HFF-Myc (cell line): ENCODE data around the gene S100A3.
"Not testable (repeated sequence)": the region's sequence is repeated elsewhere in the genome, so short reads cannot be mapped to it uniquely, and the experiment has no call there.

Experiments used
- DNase-seq: peaks from one replicate; pipeline ENCODE4 v3.0.0-alpha.2; 2011; ENCODE audit warnings: low read depth; ENCODE audit errors: extremely low read depth
- H3K4me3 ChIP-seq: replicated peaks from 2 replicates; pipeline ENCODE4 v1.5.1; 2011; ENCODE audit warnings: low read depth, mild to moderate bottlenecking, control low read depth, low read length
- TF ChIP-seq, protein P1 (sequence below): IDR thresholded peaks from 2 replicates; pipeline ENCODE4 v1.5.1; 2012; ENCODE audit warnings: mild to moderate bottlenecking, low read depth, low read length, control low read depth; ENCODE audit errors: missing control alignments

Gene S100A3

DNA sequence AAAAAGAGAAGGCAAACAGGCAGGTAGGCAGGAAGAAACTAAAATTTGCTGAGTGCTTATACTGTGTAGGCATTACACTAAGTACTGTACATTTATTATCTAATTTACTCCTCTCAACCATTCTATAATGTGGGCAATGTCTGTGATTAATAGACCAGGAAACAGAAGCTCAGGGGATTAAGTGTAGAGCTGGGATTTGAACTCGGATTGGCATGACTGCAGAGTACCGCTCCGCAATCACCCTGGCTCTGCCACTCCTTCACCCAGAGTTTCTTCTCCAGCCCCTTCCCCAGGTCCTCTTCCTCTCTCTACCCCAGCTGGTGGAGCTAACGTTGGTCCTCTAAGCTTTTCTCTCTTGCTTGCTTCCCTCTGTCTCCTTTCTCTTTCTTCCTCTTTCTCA is 28.1 kb upstream of the S100A3 start:
- TF ChIP-seq, protein P1, sequence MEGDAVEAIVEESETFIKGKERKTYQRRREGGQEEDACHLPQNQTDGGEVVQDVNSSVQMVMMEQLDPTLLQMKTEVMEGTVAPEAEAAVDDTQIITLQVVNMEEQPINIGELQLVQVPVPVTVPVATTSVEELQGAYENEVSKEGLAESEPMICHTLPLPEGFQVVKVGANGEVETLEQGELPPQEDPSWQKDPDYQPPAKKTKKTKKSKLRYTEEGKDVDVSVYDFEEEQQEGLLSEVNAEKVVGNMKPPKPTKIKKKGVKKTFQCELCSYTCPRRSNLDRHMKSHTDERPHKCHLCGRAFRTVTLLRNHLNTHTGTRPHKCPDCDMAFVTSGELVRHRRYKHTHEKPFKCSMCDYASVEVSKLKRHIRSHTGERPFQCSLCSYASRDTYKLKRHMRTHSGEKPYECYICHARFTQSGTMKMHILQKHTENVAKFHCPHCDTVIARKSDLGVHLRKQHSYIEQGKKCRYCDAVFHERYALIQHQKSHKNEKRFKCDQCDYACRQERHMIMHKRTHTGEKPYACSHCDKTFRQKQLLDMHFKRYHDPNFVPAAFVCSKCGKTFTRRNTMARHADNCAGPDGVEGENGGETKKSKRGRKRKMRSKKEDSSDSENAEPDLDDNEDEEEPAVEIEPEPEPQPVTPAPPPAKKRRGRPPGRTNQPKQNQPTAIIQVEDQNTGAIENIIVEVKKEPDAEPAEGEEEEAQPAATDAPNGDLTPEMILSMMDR: no peak
- DNase-seq: no peak
- H3K4me3 ChIP-seq: no peak overlapping the region

DNA sequence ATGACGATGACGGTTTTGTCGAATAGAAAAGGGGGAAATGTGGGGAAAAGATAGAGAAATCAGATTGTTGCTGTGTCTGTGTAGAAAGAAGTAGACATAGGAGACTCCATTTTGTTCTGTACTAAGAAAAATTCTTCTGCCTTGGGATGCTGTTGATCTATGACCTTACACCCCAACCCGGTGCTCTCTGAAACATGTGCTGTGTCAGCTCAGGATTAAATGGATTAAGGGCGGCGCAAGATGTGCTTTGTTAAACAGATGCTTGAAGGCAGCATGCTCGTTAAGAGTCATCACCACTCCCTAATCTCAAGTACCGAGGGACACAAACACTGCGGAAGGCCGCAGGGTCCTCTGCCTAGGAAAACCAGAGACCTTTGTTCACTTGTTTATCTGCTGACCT is 26.4 kb upstream of the S100A3 start:
- DNase-seq, H3K4me3 ChIP-seq: not testable (repeated sequence)

DNA sequence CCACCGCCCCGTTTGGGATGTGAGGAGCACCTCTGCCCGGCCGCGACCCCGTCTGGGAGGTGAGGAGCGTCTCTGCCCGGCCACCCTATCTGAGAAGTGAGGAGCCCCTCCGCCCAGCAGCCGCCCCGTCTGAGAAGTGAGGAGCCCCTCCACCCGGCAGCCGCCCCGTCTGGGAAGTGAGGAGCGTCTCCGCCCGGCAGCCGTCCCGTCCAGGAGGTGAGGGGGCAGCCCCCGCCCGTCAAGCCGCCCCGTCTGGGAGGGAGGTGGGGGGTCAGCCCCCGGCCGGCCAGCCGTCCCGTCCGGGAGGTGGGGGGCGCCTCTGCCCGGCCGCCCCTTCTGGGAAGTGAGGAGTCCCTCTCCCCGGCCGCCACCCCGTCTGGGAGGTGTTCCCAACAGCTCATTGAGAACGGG is 26.0 kb upstream of the S100A3 start:
- not testable (repeated sequence) for H3K4me3 ChIP-seq, DNase-seq

DNA sequence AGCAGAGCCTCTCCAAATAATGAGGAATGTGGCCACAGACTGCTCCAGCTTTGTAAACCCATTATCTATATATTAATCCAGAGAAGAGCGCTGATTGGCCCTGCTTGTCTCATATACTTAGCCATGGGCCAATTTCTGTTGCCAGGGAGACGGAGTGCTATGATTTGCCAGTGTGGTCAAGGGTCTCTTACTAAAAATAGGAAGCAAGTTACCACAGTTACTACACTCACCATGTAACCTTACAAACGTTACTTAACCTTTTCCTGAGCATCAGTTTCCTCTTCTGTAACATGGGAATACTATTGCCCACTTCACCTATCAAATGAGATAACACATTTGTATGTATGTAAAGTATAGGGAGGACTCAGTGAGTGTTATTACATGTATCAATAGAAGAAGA is 24.3 kb upstream of the S100A3 start:
- no peak overlapping the region for H3K4me3 ChIP-seq
- DNase-seq: no peak
- TF ChIP-seq, protein P1: no peak

DNA sequence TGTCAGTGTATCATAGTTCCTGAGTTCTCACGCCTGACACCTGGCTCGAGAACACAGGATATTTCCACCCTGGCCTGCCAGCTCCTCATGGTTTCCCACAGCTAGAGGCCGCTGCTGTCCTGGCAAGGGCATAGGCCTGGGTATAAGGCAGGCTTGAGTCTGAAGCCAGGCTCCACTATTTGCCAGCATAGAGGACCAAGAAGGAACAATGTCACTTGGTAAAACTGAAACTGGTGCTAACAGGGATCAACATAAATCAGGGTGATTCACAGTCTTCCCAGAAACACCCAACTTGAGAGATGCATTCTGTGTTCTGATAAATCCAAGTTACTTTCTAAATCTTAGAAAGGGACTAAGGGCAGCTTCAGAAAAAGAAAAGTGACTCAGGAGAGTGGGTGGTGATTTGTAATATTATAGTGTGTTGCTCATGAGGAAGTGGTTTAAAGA is 23.5 kb upstream of the S100A3 start:
- DNase-seq: peak; percentile 68
- no peak overlapping the region for H3K4me3 ChIP-seq
- TF ChIP-seq, protein P1: peak; percentile 95

DNA sequence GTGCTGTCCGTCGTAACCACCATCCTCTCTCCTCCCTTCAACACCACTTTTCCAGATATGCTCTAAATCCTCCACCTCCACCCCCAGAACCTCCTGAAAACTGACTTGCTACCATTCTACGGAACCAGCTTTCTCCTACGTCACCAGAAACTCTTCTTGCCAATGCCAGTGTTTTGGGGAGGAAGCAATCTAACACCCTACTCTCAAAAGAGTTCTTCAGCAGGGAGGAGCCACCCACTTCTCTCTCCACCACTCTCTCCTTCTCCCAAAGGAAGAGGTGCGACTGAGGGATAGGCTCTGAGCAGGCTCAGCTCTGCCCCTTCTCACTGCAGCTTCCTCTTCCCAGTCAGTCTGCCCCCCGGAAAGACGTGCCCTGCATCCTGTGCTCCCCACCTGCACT is 22.6 kb upstream of the S100A3 start:
- TF ChIP-seq, protein P1: no peak
- DNase-seq: no peak
- H3K4me3 ChIP-seq: no peak overlapping the region

DNA sequence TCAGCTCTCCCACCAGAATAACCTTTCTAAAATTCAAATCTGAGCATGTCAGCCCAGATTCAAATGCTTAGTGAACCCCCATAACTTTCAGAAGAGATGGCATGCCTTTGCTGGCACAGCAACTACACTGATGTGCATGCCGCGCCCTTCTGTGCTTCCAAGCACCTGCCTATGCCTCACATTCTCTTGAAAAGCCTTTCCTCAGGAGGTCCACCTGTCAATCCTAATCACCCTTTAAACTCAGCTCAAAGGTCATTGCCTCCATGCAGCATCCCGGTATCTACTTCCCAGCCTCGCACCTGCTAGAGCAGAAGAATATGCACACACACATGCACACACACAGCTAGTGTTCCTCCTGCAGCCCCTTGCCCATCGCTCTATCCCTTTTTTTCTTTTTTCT is 21.8 kb upstream of the S100A3 start:
- TF ChIP-seq, protein P1: no peak
- H3K4me3 ChIP-seq: no peak overlapping the region
- no peak for DNase-seq

DNA sequence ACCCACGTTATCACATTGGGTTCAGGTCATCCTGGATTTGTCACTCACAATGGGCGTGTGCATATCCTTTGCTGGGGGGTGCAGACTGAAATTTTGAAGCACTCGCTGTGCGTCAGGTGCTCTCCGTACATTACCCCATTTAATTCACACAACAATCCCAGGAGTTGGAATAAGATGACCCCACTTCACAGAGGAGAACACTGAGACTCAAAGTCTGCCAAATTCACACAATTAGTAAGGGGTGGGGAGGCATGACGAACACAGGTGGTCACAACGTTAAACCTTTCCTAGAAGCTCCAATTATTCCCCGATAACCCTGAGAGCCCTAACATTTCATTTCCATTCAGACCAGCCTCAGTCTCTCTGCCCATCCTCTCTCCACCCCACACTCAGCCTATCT is 20.4 kb upstream of the S100A3 start:
- TF ChIP-seq, protein P1: no peak
- H3K4me3 ChIP-seq: no peak overlapping the region
- no peak for DNase-seq
